Panc1 (cell line): ENCODE data around the gene STOX2. TPM values are rescaled to one million over a fixed set of nuclear protein-coding genes. Genes with fewer than 3 reads are reported as not detected.
A peak's percentile ranks its signal among the peaks of the same experiment; 100 is the strongest.

Experiments
- ATAC-seq: fragments of 200-7000 bp; cut with Tn5 transposase; 2 replicates; pipeline ENCODE4 v1.9.1; 2020; ENCODE audit warnings: mild to moderate bottlenecking, moderate library complexity
- BruUV-seq: library from RNA; stranded (reverse); fragments of 400-500 nt; replicated peaks from 2 replicates; lab custom pipeline; 2021; lab: Mats Ljungman, UMichigan
- CTCF ChIA-PET: fragments of 300-600 bp; sonication (Branson Sonifier 250); formaldehyde crosslinking; loops from one replicate; lab custom pipeline; 2022; ENCODE audit warnings: antibody characterized with exemption; lab: Charles Lee
- POLR2A ChIA-PET: fragments of 300-600 bp; sonication (Branson Sonifier 250); formaldehyde crosslinking; loops from one replicate; lab custom pipeline; 2022; ENCODE audit warnings: antibody characterized with exemption; lab: Charles Lee
- DNase-seq: peaks from one replicate; pipeline ENCODE4 v3.0.0-alpha.2; 2010; ENCODE audit warnings: low read depth, low spot score
- H3K27ac ChIP-seq: 2 replicates; pipeline ENCODE4 v1.5.1; 2011; ENCODE audit warnings: mild to moderate bottlenecking, low read length, inconsistent platforms
- H3K27me3 ChIP-seq: fragments of 200-500 bp; sonication (Bioruptor generic); 2 replicates; pipeline ENCODE4 v1.6.0; 2014; ENCODE audit warnings: low read length, inconsistent platforms; ENCODE audit not compliant: control insufficient read depth, insufficient read depth
- H3K36me3 ChIP-seq: fragments of 200-500 bp; sonication (Bioruptor generic); 2 replicates; pipeline ENCODE4 v1.5.1; 2014; ENCODE audit warnings: inconsistent platforms, mild to moderate bottlenecking, low read length, moderate library complexity; ENCODE audit not compliant: control insufficient read depth, insufficient read depth
- H3K4me1 ChIP-seq: 2 replicates; pipeline ENCODE4 v1.5.1; 2011; ENCODE audit warnings: inconsistent platforms, mild to moderate bottlenecking, low read length, moderate library complexity; ENCODE audit not compliant: control insufficient read depth, insufficient read depth
- H3K4me3 ChIP-seq, 2 experiments: 2 replicates each; pipeline ENCODE4 v1.5.1; 2011 to 2012; ENCODE audit warnings: low read depth in 2 of 2, low read length in 2 of 2, mild to moderate bottlenecking in 2 of 2, inconsistent platforms in 1 of 2, moderate library complexity in 1 of 2
- H3K9me3 ChIP-seq: fragments of 200-500 bp; sonication (Bioruptor generic); 2 replicates; pipeline ENCODE4 v1.5.1; 2014; ENCODE audit warnings: low read depth, mild to moderate bottlenecking, inconsistent platforms, low read length, moderate library complexity; ENCODE audit not compliant: control insufficient read depth, insufficient read depth
- CTCF ChIP-seq: fragments of 450-650 bp; IDR thresholded peaks from 2 replicates; pipeline ENCODE4 v1.5.1; 2017; ENCODE audit warnings: mild to moderate bottlenecking
- POLR2AphosphoS5 ChIP-seq: IDR thresholded peaks from 2 replicates; pipeline ENCODE4 v1.6.1; 2012; ENCODE audit warnings: mild to moderate bottlenecking, low read depth, low read length, moderate library complexity
- SIN3A ChIP-seq: IDR thresholded peaks from 2 replicates; pipeline ENCODE4 v1.6.1; 2012; ENCODE audit warnings: low read depth, mild to moderate bottlenecking, low read length, moderate library complexity, borderline replicate concordance; ENCODE audit not compliant: insufficient read depth
- TCF7L2 ChIP-seq: IDR thresholded peaks from 2 replicates; pipeline ENCODE4 v1.6.1; 2011; ENCODE audit warnings: mild to moderate bottlenecking, low read depth, low read length, inconsistent platforms
- in situ Hi-C: cut with HindIII; loops from 2 replicates; pipeline ENCODE4 v1.10.0; 2016; ENCODE audit warnings: low sequenced_read_pairs, low pct_unique_long_range_greater_than_20kb
- intact Hi-C: fragments of 100-400 bp; cut with micrococcal nuclease; formaldehyde crosslinking; loops from one replicate; pipeline ENCODE4 v1.10.0; 2022; ENCODE audit not compliant: unreplicated experiment
- total RNA-seq: library from RNA; stranded (reverse); gene quantifications from one replicate; pipeline ENCODE4 v1.2.1, GENCODE V29; 2021; ENCODE audit not compliant: unreplicated experiment
- TF ChIP-seq, protein P1 (sequence below), 2 experiments: IDR thresholded peaks; 2 replicates each; pipeline ENCODE4 v1.6.1; 2011 to 2012; ENCODE audit warnings: low read depth in 2 of 2, control low read depth in 1 of 2, low read length in 1 of 2, mild to moderate bottlenecking in 1 of 2, moderate library complexity in 1 of 2; ENCODE audit not compliant: insufficient read depth in 1 of 2

Gene STOX2
- total RNA-seq, 1 experiment from 2014 or later: 10.6 TPM

- CTCF ChIA-PET: no interaction called here
- Histone ChIP-seq H3K4me3 (no peak overlapping the region), H3K27me3 (no peaks in the 10 kb centered on the region), H3K4me1 (peaks cover 18% of the 10 kb centered on the region), H3K27ac (no peak overlapping the region), H3K9me3 (no peaks in the 10 kb centered on the region), H3K36me3 (no peaks in the 10 kb centered on the region)
- BruUV-seq: no TSS peak
- in situ Hi-C loops: no loop called here
- POLR2A ChIA-PET: no interaction called here
- TF ChIP-seq SIN3A: no peak
- TF ChIP-seq TCF7L2: 0 out of 2 replicates have a peak, but pooled peaks have one; percentile 15
- DNase-seq (no peak), ATAC-seq (peak; percentile 65; the same call in 1 of the 2 replicates)
- intact Hi-C loops: no loop called here
These were observed 55.9 kb downstream of the STOX2 start for GRCh38 chr4:183960962-183961541.

DNA sequence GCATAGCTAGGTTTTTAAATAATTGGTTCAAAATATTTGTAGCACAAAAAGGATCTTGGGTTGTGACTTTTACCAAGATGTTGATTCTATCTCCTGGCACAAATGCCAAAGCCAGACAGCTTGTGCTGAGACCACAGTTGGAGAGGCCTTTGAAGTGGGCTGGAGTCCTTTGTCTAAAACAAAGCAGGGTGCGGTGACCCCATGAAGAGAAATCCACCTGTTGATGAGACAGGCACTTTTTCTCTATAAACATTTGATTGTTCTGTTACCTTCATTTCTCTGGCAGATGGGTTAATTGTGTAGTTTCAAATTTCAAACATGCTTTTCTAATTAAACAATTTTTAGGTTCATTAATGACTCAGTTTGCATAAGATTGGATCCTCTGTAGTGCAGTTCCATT, 56.7 kb downstream of the STOX2 start:
- Histone ChIP-seq H3K27me3 (no peaks in the 10 kb centered on the region), H3K36me3 (no peaks in the 10 kb centered on the region), H3K4me1 (peaks cover 18% of the 10 kb centered on the region), H3K4me3 (no peak overlapping the region), H3K27ac (no peak overlapping the region), H3K9me3 (no peaks in the 10 kb centered on the region)
- no TSS peak for BruUV-seq
- intact Hi-C loops: no loop called here
- DNase-seq (no peak), ATAC-seq (no peak)
- CTCF ChIA-PET: interaction anchor here (0.6 kb wide), 1 partner anchor 353 kb away, joined by 9 read pairs; no protein-coding TSS in a partner anchor
- POLR2A ChIA-PET: no interaction called here
- in situ Hi-C loops: no loop called here
- TF ChIP-seq TCF7L2 (0 out of 2 replicates have a peak, but pooled peaks have one; percentile 7), SIN3A (no peak), POLR2AphosphoS5 (no peak), CTCF (no peak)
- TF ChIP-seq, protein P1, sequence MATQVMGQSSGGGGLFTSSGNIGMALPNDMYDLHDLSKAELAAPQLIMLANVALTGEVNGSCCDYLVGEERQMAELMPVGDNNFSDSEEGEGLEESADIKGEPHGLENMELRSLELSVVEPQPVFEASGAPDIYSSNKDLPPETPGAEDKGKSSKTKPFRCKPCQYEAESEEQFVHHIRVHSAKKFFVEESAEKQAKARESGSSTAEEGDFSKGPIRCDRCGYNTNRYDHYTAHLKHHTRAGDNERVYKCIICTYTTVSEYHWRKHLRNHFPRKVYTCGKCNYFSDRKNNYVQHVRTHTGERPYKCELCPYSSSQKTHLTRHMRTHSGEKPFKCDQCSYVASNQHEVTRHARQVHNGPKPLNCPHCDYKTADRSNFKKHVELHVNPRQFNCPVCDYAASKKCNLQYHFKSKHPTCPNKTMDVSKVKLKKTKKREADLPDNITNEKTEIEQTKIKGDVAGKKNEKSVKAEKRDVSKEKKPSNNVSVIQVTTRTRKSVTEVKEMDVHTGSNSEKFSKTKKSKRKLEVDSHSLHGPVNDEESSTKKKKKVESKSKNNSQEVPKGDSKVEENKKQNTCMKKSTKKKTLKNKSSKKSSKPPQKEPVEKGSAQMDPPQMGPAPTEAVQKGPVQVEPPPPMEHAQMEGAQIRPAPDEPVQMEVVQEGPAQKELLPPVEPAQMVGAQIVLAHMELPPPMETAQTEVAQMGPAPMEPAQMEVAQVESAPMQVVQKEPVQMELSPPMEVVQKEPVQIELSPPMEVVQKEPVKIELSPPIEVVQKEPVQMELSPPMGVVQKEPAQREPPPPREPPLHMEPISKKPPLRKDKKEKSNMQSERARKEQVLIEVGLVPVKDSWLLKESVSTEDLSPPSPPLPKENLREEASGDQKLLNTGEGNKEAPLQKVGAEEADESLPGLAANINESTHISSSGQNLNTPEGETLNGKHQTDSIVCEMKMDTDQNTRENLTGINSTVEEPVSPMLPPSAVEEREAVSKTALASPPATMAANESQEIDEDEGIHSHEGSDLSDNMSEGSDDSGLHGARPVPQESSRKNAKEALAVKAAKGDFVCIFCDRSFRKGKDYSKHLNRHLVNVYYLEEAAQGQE (IDR thresholded peaks at IDR 0.05; ENCODE audit: insufficient read depth in 1 of 2, low read depth in 2 of 2, low read length in 1 of 2): no peak

DNA sequence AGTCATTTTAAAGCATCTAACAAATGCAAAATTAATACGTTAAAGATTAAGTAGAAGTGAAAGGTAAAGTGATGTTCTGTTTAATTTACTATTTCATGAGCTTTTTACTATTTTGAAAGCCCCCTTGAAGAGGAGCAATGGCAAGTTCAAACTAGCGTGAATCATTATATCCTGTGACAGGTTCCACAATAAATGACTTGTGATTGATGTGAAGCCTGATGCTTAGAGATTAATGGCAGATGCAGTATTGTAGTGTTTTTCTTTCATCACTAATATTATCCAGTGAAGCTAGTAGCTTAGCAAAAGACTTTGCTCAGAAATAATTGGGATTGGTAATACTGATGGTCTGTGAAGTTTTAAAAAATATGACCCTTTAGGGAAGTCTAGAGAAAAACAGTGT, 57.3 kb downstream of the STOX2 start:
- Histone ChIP-seq H3K27ac (no peak overlapping the region), H3K4me1 (peaks cover 18% of the 10 kb centered on the region), H3K36me3 (no peaks in the 10 kb centered on the region), H3K9me3 (no peaks in the 10 kb centered on the region), H3K4me3 (no peak overlapping the region), H3K27me3 (no peaks in the 10 kb centered on the region)
- ChIA-PET POLR2A (no interaction called here), CTCF (no interaction called here)
- DNase-seq (no peak), ATAC-seq (no peak)
- BruUV-seq: no TSS peak
- in situ Hi-C loops (no loop called here), intact Hi-C loops (no loop called here)
- TF ChIP-seq POLR2AphosphoS5 (no peak), TCF7L2 (no peak), CTCF (no peak), SIN3A (no peak)
- TF ChIP-seq, protein P1 (IDR thresholded peaks at IDR 0.05; ENCODE audit: insufficient read depth in 1 of 2, low read depth in 2 of 2, low read length in 1 of 2): no peak
